ENCODE measurements around the gene FADS2. TPM values are rescaled to one million over a fixed set of nuclear protein-coding genes. Genes with fewer than 3 reads are reported as not detected.

Gene FADS2
- total RNA-seq, 4 donors from 2014 or later, result 2.8 to 9.3 (median 7.0) TPM

GRCh38 chr11:61817471-61818202 is 10.5 kb upstream of the FADS2 start:
- Histone ChIP-seq H3K27me3 (no peaks in the 10 kb centered on the region), H3K36me3 (no peaks in the 10 kb centered on the region), H3K4me3 (replicated peaks in 1 of 3) (peak overlapping the region in 1 of 3 donors; percentile 59), H3K4me1 (peaks cover 6 to 15% of the 10 kb centered on the region in 2 donors), H3K9me3 (no peaks in the 10 kb centered on the region), H3K27ac (peak overlapping the region in 2 of 3 donors; percentile 11 to 97)
- 77% methylated on average over 6 of the region's 6 CpGs for WGBS, 2 donors
- intact Hi-C loops (cut with DNase I), result no loop called here
- DNase-seq, result no peak
- no peak for TF ChIP-seq POLR2A (IDR thresholded peaks at IDR 0.05)
- no peak for TF ChIP-seq CTCF (IDR thresholded peaks at IDR 0.05)

GRCh38 chr11:61820174-61820573 is 7.9 kb upstream of the FADS2 start:
- intact Hi-C loops (cut with DNase I), result no loop called here
- Histone ChIP-seq H3K36me3 (no peaks in the 10 kb centered on the region), H3K4me1 (peaks cover 6 to 15% of the 10 kb centered on the region in 2 donors), H3K4me3 (replicated peaks in 1 of 3) (no peak overlapping the region), H3K27me3 (no peaks in the 10 kb centered on the region), H3K27ac (no peak overlapping the region), H3K9me3 (no peaks in the 10 kb centered on the region)
- 88 to 91% methylated on average over 2 of the region's 2 CpGs for WGBS, 2 donors
- DNase-seq, result no peak
- TF ChIP-seq CTCF (IDR thresholded peaks at IDR 0.05), result no peak
- TF ChIP-seq POLR2A (IDR thresholded peaks at IDR 0.05), result no peak

- H3K4me3 ChIP-seq (replicated peaks in 1 of 3), result peak overlapping the region in 1 of 3 donors; percentile 42
- intact Hi-C loops (cut with DNase I), result loop anchor here (5.0 kb wide), 1 partner anchor 60 kb away; no protein-coding TSS in a partner anchor
- no peaks in the 10 kb centered on the region for H3K36me3 ChIP-seq
- H3K4me1 ChIP-seq, result peaks cover 22 to 29% of the 10 kb centered on the region in 2 donors
- WGBS, 2 donors, result 43 to 57% methylated on average over 20 to 23 of the region's 23 CpGs
- no peak for TF ChIP-seq POLR2A (IDR thresholded peaks at IDR 0.05)
- TF ChIP-seq CTCF (IDR thresholded peaks at IDR 0.05), result no peak
- no peaks in the 10 kb centered on the region for H3K27me3 ChIP-seq
- H3K9me3 ChIP-seq, result no peaks in the 10 kb centered on the region
- peak overlapping the region in 2 of 3 donors; percentile 32 to 51 for H3K27ac ChIP-seq
- DNase-seq, result no peak
Observed at GRCh38 chr11:61826930-61827570, 1.1 kb upstream of the FADS2 start.

GRCh38 chr11:61828379-61828628 is 204 bp downstream of the FADS2 start:
- H3K9me3 ChIP-seq, result no peaks in the 10 kb centered on the region
- no peak for TF ChIP-seq CTCF (IDR thresholded peaks at IDR 0.05)
- no peaks in the 10 kb centered on the region for H3K36me3 ChIP-seq
- peak overlapping the region; percentile 1 to 42 (median 42) for H3K4me3 ChIP-seq (replicated peaks in 1 of 3)
- no peaks in the 10 kb centered on the region for H3K27me3 ChIP-seq
- H3K4me1 ChIP-seq, result peaks cover 22 to 29% of the 10 kb centered on the region in 2 donors
- WGBS, 2 donors, result 0 to 3% methylated on average over 5 to 16 of the region's 16 CpGs
- intact Hi-C loops (cut with DNase I), result loop anchor here (5.0 kb wide), 1 partner anchor 59 kb away; no protein-coding TSS in a partner anchor
- DNase-seq, result no peak
- H3K27ac ChIP-seq, result peak overlapping the region; percentile 32 to 60 (median 51)
